ELF-1 (cell line): Measurements from ENCODE around the gene ALLC.
"Not testable (repeated sequence)": the region's sequence is repeated elsewhere in the genome, so short reads cannot be mapped to it uniquely, and the experiment has no call there.

ENCODE experiments used
- DNase-seq: peaks from one replicate; pipeline ENCODE4 v3.0.0-alpha.2; 2016; ENCODE audit warnings: low read depth, low spot score

The ALLC gene

GRCh38 chr2:3657881-3658280, at the start of gene ALLC:
Gene ALLC, plus strand, starts transcription at chr2:3658200. Its CDS starts 12,958 bp downstream, at chr2:3671158.
- no peak for DNase-seq

- DNase-seq, result no peak
Observed at GRCh38 chr2:3608373-3609278, 49.4 kb upstream of the ALLC start.

- DNase-seq, result not testable (repeated sequence)
Observed at GRCh38 chr2:3609279-3609673, 48.7 kb upstream of the ALLC start.

GRCh38 chr2:3610415-3610814, 47.6 kb upstream of the ALLC start:
- no peak for DNase-seq

GRCh38 chr2:3610881-3611505, 47.0 kb upstream of the ALLC start:
- DNase-seq, result no peak

- DNase-seq, result no peak
Observed at GRCh38 chr2:3611589-3611988, 46.4 kb upstream of the ALLC start.

GRCh38 chr2:3612639-3613523, 45.1 kb upstream of the ALLC start:
- DNase-seq, result no peak

- no peak for DNase-seq
Observed at GRCh38 chr2:3613524-3613905, 44.5 kb upstream of the ALLC start.

- not testable (repeated sequence) for DNase-seq
Observed at GRCh38 chr2:3614743-3615142, 43.3 kb upstream of the ALLC start.

GRCh38 chr2:3615541-3616200, 42.3 kb upstream of the ALLC start:
- DNase-seq, result not testable (repeated sequence)

GRCh38 chr2:3616435-3617197, 41.4 kb upstream of the ALLC start:
- DNase-seq, result not testable (repeated sequence)

- no peak for DNase-seq
Observed at GRCh38 chr2:3617198-3617890, 40.7 kb upstream of the ALLC start.

- DNase-seq, result no peak
Observed at GRCh38 chr2:3618367-3618766, 39.6 kb upstream of the ALLC start.

GRCh38 chr2:3619033-3619432, 39.0 kb upstream of the ALLC start:
- DNase-seq, result no peak

- not testable (repeated sequence) for DNase-seq
Observed at GRCh38 chr2:3619661-3620060, 38.3 kb upstream of the ALLC start.

GRCh38 chr2:3620834-3621233, 37.2 kb upstream of the ALLC start:
- DNase-seq, result no peak

GRCh38 chr2:3622967-3623366, 35.0 kb upstream of the ALLC start:
- no peak for DNase-seq

GRCh38 chr2:3624059-3624794, 33.8 kb upstream of the ALLC start:
- no peak for DNase-seq

- DNase-seq, result no peak
Observed at GRCh38 chr2:3625186-3625585, 32.8 kb upstream of the ALLC start.
